Measurements from ENCODE around the gene BTBD16.

DNA sequence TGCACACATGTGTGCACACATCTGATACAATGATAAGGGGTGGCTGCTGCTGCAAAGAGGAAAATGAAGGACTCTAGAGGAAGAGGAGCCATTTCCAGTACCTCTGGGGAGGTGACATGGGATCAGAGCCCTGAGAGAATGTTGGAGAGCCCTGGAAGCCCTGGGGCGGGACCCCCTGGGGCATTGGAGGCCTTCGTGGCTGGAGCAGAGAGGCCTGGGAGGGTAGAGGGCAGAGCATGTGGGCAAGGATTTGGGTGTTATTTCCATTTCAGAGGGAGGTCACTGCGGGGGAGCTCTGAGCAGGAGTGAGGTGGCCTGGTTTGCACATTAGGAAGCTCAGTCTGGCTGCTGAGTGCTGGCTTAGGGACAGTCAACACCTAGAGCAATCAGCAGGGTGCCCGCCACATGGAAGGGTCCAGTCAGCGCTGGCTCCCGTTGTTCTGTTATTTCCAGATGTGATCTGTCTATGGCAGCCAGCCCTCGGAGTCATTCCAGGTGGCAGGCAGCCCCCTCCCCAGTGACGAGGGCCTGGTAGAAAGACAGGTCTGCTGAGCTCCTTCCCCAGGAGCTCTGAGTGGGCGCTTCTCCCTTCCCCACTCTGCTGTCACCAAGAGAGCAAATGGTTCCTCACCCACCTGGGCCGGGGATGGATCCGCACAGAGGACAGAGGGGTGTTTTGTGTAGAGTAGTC lies 24.1 kb upstream of the BTBD16 start:
- TF ChIP-seq, protein P1, sequence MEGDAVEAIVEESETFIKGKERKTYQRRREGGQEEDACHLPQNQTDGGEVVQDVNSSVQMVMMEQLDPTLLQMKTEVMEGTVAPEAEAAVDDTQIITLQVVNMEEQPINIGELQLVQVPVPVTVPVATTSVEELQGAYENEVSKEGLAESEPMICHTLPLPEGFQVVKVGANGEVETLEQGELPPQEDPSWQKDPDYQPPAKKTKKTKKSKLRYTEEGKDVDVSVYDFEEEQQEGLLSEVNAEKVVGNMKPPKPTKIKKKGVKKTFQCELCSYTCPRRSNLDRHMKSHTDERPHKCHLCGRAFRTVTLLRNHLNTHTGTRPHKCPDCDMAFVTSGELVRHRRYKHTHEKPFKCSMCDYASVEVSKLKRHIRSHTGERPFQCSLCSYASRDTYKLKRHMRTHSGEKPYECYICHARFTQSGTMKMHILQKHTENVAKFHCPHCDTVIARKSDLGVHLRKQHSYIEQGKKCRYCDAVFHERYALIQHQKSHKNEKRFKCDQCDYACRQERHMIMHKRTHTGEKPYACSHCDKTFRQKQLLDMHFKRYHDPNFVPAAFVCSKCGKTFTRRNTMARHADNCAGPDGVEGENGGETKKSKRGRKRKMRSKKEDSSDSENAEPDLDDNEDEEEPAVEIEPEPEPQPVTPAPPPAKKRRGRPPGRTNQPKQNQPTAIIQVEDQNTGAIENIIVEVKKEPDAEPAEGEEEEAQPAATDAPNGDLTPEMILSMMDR (IDR thresholded peaks at IDR 0.05): no peak
- TF ChIP-seq POLR2AphosphoS5 (IDR thresholded peaks at IDR 0.05; ENCODE audit: low read depth, low read length): no peak

Data from Panc1 (cell line).